Adrenal gland (tissue), 5 donors: Measurements from ENCODE around the gene PIK3CB.

ENCODE experiments used
- POLR2A ChIP-seq, 2 donors: fragments of 450-650 bp; IDR thresholded peaks; one replicate each; pipeline ENCODE4 v1.6.1; 2017; ENCODE audit warnings: antibody characterized with exemption in 2 of 2, mild to moderate bottlenecking in 2 of 2, moderate library complexity in 1 of 2
- TF ChIP-seq, protein P1 (sequence below), 6 experiments: fragments of 450-650 bp in 4 of 6; fragments of 200-600 bp in 2 of 6; sonication (generic) in 1 of 6; IDR thresholded peaks; 1 replicate in 5 of 6; 2 replicates in 1 of 6; pipeline versions ENCODE4 v1.5.1 to v1.8.0; 2016 to 2021; ENCODE audit warnings: antibody characterized with exemption in 6 of 6, mild to moderate bottlenecking in 2 of 6, moderate library complexity in 1 of 6
- donor health status: DM: no; HTN: no; CAD: no.

DNA sequence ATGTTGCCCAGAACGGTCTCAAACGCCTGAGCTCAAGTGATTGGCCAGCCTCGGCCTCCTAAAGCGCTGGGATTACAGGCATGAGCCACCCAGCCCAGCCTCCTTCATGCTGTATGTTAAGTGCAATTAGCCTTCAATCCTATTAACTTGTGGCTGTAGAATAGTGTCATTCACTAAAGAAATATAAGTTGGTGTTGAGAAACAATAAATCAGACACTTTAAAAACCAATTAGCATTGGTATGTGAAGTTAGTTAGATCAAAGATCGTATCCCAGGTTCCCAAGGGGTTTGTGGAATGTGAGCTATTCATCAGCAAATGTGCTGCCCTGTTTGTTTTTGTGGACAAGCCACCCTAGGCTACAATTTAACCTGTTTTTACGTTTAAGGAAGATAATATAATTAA is 11.0 kb upstream of the PIK3CB start:
- TF ChIP-seq, protein P1, sequence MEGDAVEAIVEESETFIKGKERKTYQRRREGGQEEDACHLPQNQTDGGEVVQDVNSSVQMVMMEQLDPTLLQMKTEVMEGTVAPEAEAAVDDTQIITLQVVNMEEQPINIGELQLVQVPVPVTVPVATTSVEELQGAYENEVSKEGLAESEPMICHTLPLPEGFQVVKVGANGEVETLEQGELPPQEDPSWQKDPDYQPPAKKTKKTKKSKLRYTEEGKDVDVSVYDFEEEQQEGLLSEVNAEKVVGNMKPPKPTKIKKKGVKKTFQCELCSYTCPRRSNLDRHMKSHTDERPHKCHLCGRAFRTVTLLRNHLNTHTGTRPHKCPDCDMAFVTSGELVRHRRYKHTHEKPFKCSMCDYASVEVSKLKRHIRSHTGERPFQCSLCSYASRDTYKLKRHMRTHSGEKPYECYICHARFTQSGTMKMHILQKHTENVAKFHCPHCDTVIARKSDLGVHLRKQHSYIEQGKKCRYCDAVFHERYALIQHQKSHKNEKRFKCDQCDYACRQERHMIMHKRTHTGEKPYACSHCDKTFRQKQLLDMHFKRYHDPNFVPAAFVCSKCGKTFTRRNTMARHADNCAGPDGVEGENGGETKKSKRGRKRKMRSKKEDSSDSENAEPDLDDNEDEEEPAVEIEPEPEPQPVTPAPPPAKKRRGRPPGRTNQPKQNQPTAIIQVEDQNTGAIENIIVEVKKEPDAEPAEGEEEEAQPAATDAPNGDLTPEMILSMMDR (IDR thresholded peaks at IDR 0.05), result no peak
- no peak for TF ChIP-seq POLR2A (IDR thresholded peaks at IDR 0.05)
